Right lobe of liver (tissue), 4 donors: Measurements from ENCODE around the gene PIRT.

Experiments
- POLR2A ChIP-seq: fragments of 450-650 bp; IDR thresholded peaks from one replicate; pipeline ENCODE4 v1.6.1; 2017; ENCODE audit warnings: antibody characterized with exemption, mild to moderate bottlenecking
- TF ChIP-seq, protein P1 (sequence below), 4 donors: fragments of 200-600 bp in 3 of 4; fragments of 450-650 bp in 1 of 4; IDR thresholded peaks; one replicate each; pipeline versions ENCODE4 v1.5.1 to v1.8.0; 2016 to 2022; ENCODE audit warnings: antibody characterized with exemption in 4 of 4, mild to moderate bottlenecking in 2 of 4
- donor health status: DM: no; HTN: no; CAD: no.
- donor health status: DM: no; HTN: no; CAD: no.
- donor health status: DM: no; HTN: yes; CAD: no.

DNA sequence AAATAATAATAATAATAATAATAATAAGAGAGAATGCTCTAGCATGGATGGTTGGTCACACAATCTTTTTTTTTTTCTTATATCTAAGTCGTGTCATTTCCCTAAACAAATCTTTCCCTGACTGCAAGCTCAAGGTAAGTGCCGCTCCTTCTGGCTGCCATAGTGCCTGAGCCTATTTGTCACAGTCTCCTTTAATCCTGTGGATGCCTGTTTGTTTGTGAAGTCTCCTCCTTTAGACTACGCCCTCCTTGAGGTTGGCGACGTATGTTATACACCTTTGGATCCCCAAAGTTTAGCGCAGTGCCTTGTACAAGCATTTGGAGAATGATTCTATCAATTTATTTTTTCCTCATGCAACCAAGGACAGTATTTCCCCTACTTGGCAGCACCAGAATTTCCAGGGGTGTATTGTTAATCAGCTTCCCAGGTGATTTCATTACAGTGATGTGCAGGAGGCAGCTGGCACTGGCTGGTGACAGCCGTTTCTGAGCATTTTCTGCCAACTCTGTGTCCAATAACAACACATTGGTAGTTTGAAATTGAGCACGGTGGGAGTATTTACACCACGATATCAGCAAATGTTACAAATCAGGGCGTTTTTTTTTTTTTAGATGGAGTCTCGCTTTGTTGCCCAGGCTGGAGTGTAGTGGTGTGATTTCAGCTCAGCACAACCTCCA is 60.6 kb downstream of the PIRT start:
- TF ChIP-seq, protein P1, sequence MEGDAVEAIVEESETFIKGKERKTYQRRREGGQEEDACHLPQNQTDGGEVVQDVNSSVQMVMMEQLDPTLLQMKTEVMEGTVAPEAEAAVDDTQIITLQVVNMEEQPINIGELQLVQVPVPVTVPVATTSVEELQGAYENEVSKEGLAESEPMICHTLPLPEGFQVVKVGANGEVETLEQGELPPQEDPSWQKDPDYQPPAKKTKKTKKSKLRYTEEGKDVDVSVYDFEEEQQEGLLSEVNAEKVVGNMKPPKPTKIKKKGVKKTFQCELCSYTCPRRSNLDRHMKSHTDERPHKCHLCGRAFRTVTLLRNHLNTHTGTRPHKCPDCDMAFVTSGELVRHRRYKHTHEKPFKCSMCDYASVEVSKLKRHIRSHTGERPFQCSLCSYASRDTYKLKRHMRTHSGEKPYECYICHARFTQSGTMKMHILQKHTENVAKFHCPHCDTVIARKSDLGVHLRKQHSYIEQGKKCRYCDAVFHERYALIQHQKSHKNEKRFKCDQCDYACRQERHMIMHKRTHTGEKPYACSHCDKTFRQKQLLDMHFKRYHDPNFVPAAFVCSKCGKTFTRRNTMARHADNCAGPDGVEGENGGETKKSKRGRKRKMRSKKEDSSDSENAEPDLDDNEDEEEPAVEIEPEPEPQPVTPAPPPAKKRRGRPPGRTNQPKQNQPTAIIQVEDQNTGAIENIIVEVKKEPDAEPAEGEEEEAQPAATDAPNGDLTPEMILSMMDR (IDR thresholded peaks at IDR 0.05) = no peak
- TF ChIP-seq POLR2A = no peak
